Measurements from ENCODE around the gene CLNK. TPM values are rescaled to one million over a fixed set of nuclear protein-coding genes. Genes with fewer than 3 reads are reported as not detected.

CLNK gene
- total RNA-seq, 1 donor from 2014 or later, result not detected

DNA sequence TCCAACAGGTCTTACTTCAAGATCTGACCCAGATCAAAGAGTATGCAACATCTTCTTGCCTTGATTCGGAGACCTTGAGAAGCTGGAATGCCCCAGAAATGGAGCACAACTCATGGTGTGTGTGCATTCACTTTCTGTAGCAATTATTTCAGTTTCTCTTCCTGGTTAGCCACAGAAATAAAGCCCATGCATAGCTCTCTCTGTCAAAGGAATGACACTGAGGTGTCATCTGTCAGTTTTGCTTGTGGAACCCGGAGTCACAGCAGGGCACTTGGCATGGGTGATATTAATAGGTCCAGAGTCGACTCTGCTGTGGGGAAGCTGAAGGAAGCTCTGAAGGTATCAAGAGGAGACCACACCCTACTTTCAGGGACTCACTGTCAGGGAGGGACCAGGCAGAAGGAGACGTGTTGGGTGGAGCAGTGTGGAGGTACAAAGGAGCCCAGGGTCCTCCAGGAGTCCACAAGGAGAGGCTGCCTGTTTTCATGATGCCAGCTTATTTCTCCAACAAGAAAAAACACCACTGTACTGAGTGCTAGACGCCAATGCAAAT lies 10.7 kb downstream of the CLNK start:
- no peaks in the 10 kb centered on the region for H3K9me3 Mint-ChIP-seq (ENCODE audit: low read depth)

DNA sequence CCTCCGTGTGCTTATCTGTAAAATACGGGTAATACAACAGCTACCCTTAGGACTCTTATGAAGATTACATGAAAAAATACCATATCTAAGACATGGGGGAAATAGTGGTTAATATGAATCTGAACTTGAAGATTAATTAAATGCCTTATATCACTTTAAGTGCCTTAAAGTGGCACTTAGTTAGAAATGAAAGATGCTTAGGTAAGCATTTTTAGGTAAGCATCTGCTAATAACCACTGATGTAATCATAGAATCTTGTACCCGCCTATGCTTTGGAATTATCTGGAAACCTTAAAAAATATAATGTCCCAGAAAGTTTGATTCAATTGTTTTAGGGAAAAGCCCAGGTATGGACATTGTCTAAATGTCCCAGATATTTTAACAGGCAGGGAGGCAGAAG lies 12.2 kb downstream of the CLNK start:
- H3K27ac Mint-ChIP-seq, result peak overlapping the region; percentile 1
- H3K4me3 Mint-ChIP-seq (ENCODE audit: low read depth), result no peak overlapping the region
- peaks cover 9% of the 10 kb centered on the region for H3K27me3 Mint-ChIP-seq
- TF ChIP-seq, protein P1, sequence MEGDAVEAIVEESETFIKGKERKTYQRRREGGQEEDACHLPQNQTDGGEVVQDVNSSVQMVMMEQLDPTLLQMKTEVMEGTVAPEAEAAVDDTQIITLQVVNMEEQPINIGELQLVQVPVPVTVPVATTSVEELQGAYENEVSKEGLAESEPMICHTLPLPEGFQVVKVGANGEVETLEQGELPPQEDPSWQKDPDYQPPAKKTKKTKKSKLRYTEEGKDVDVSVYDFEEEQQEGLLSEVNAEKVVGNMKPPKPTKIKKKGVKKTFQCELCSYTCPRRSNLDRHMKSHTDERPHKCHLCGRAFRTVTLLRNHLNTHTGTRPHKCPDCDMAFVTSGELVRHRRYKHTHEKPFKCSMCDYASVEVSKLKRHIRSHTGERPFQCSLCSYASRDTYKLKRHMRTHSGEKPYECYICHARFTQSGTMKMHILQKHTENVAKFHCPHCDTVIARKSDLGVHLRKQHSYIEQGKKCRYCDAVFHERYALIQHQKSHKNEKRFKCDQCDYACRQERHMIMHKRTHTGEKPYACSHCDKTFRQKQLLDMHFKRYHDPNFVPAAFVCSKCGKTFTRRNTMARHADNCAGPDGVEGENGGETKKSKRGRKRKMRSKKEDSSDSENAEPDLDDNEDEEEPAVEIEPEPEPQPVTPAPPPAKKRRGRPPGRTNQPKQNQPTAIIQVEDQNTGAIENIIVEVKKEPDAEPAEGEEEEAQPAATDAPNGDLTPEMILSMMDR (IDR thresholded peaks at IDR 0.05; ENCODE audit: unreplicated experiment), result no peak
- H3K4me1 Mint-ChIP-seq (ENCODE audit: low read depth), result peaks cover 14% of the 10 kb centered on the region
- DNase-seq (ENCODE audit: low spot score, unreplicated experiment), result no peak
- no peaks in the 10 kb centered on the region for H3K9me3 Mint-ChIP-seq (ENCODE audit: low read depth)
- H3K36me3 Mint-ChIP-seq (ENCODE audit: insufficient read depth), result no peaks in the 10 kb centered on the region

More for the DNA sequence above, 10.7 kb downstream of the CLNK start:
- Mint-ChIP-seq H3K4me3 (ENCODE audit: low read depth) (no peak overlapping the region), H3K27me3 (peaks cover 4% of the 10 kb centered on the region), H3K27ac (no peak overlapping the region), H3K36me3 (ENCODE audit: insufficient read depth) (no peaks in the 10 kb centered on the region), H3K4me1 (ENCODE audit: low read depth) (peaks cover 14% of the 10 kb centered on the region)
- no peak for DNase-seq (ENCODE audit: low spot score, unreplicated experiment)
- TF ChIP-seq, protein P1 (IDR thresholded peaks at IDR 0.05; ENCODE audit: unreplicated experiment), result no peak

DNA sequence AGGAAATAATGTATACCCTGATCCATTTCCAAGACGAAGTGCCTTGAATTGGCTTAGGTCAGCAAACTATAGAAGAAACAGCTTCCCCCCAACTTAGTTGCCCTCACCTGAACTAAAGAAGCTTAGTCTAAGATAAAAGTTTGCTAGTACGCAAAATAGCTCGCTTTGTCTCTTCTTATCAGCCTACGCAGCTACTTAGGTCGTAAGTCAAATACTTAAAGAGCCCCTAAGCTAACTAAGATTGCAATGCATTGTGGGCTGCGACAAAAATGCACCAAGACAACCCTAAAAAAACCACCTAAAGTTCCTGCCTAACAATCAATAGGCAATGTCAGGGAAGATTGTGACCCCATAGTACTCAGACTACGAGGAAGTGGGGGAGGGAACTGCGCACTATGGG lies 12.8 kb downstream of the CLNK start:
- H3K9me3 Mint-ChIP-seq (ENCODE audit: low read depth), result no peaks in the 10 kb centered on the region
- TF ChIP-seq, protein P1 (IDR thresholded peaks at IDR 0.05; ENCODE audit: unreplicated experiment), result no peak
- H3K4me3 Mint-ChIP-seq (ENCODE audit: low read depth), result no peak overlapping the region
- H3K27ac Mint-ChIP-seq, result peak overlapping the region; percentile 1
- no peak for DNase-seq (ENCODE audit: low spot score, unreplicated experiment)
- no peaks in the 10 kb centered on the region for H3K36me3 Mint-ChIP-seq (ENCODE audit: insufficient read depth)
- peaks cover 9% of the 10 kb centered on the region for H3K27me3 Mint-ChIP-seq
- H3K4me1 Mint-ChIP-seq (ENCODE audit: low read depth), result peaks cover 14% of the 10 kb centered on the region

DNA sequence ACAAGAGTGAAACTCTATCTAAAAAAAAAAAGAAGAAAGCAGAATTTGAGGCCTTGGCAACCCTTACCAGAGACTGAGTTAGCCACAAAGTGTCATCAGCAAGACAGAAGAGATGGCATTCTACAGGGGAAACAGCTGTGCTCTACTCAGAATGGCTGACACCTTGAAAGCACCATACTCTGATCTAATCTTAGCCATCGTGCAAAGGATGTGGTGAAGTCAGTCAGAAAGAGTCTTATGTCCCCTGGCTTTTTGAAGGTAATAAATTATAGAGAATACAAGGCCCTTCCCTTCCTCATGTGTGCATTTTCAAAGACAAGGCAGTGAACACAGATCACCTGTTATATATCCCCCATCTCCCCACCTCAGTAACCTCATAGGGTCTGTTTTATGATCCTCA lies 13.2 kb downstream of the CLNK start:
- peaks cover 14% of the 10 kb centered on the region for H3K4me1 Mint-ChIP-seq (ENCODE audit: low read depth)
- H3K9me3 Mint-ChIP-seq (ENCODE audit: low read depth), result no peaks in the 10 kb centered on the region
- no peaks in the 10 kb centered on the region for H3K36me3 Mint-ChIP-seq (ENCODE audit: insufficient read depth)
- H3K27me3 Mint-ChIP-seq, result peaks cover 9% of the 10 kb centered on the region
- no peak overlapping the region for H3K27ac Mint-ChIP-seq
- no peak overlapping the region for H3K4me3 Mint-ChIP-seq (ENCODE audit: low read depth)
- no peak for DNase-seq (ENCODE audit: low spot score, unreplicated experiment)
- TF ChIP-seq, protein P1 (IDR thresholded peaks at IDR 0.05; ENCODE audit: unreplicated experiment), result no peak

DNA sequence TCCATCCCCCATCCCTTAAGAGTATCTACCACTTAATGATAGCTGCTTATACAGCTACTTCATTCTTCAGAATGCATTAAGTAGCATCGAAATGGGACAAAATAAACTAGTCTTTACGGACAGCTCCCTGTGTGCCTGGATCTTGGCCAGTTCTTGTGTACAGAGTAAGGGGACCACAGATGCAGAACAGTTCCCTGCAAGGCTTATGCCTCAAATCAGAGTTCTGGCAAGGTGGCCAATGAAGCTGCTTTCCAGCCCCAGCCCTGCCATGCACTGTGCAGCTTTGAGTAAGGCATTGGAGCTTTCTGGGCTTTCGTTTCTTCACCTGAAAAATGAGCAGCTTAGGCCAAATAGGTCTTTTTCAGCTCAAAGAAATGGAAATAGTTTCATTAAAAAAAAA lies 14.2 kb downstream of the CLNK start:
- TF ChIP-seq, protein P1 (IDR thresholded peaks at IDR 0.05; ENCODE audit: unreplicated experiment), result no peak
- Mint-ChIP-seq H3K36me3 (ENCODE audit: insufficient read depth) (no peaks in the 10 kb centered on the region), H3K4me3 (ENCODE audit: low read depth) (no peak overlapping the region), H3K27me3 (peaks cover 13% of the 10 kb centered on the region), H3K27ac (no peak overlapping the region), H3K9me3 (ENCODE audit: low read depth) (no peaks in the 10 kb centered on the region), H3K4me1 (ENCODE audit: low read depth) (peaks cover 14% of the 10 kb centered on the region)
- no peak for DNase-seq (ENCODE audit: low spot score, unreplicated experiment)
